PC-3 (cell line): ENCODE data around the gene RIMS4. TPM values are rescaled to one million over a fixed set of nuclear protein-coding genes. Genes with fewer than 3 reads are reported as not detected.

Experiments used
- ATAC-seq: fragments of 200-7000 bp; cut with Tn5 transposase; 2 replicates; pipeline ENCODE4 v1.9.1; 2020; ENCODE audit warnings: mild to moderate bottlenecking, moderate library complexity
- BruUV-seq: library from RNA; stranded (reverse); fragments of 400-500 nt; replicated peaks from 2 replicates; lab custom pipeline; 2021; lab: Mats Ljungman, UMichigan
- CTCF ChIA-PET: fragments of 300-600 bp; sonication (Branson Sonifier 250); formaldehyde crosslinking; loops from one replicate; lab custom pipeline; 2022; ENCODE audit warnings: antibody characterized with exemption; lab: Charles Lee
- POLR2A ChIA-PET: fragments of 300-600 bp; sonication (Branson Sonifier 250); formaldehyde crosslinking; loops from one replicate; lab custom pipeline; 2022; ENCODE audit warnings: antibody characterized with exemption; ENCODE audit not compliant: unreplicated experiment; lab: Charles Lee
- DNase-seq: peaks from one replicate; pipeline ENCODE4 v3.0.0-alpha.2; 2015
- H2AFZ ChIP-seq: fragments of 300-600 bp; sonication (generic); 2 replicates; pipeline ENCODE4 v1.6.0; 2016; ENCODE audit warnings: antibody characterized with exemption, low read length
- H3F3A ChIP-seq: fragments of 300-600 bp; sonication (generic); one replicate; pipeline ENCODE4 v1.6.0; 2017; ENCODE audit warnings: antibody characterized with exemption, low read length, control low read depth, mild to moderate bottlenecking; ENCODE audit not compliant: unreplicated experiment
- H3K27ac ChIP-seq: fragments of 300-600 bp; sonication (generic); 2 replicates; pipeline ENCODE4 v1.5.1; 2016; ENCODE audit warnings: mild to moderate bottlenecking, low read length
- H3K27me3 ChIP-seq: fragments of 300-600 bp; sonication (generic); 2 replicates; pipeline ENCODE4 v1.6.1; 2016; ENCODE audit warnings: low read length, mixed read lengths
- H3K36me3 ChIP-seq: fragments of 300-600 bp; sonication (generic); 2 replicates; pipeline ENCODE4 v1.6.1; 2016; ENCODE audit warnings: low read depth, mixed run types, low read length, mixed read lengths
- H3K4me1 ChIP-seq: fragments of 300-600 bp; sonication (generic); 2 replicates; pipeline ENCODE4 v1.5.1; 2016; ENCODE audit warnings: low read length; ENCODE audit not compliant: insufficient read depth
- H3K4me2 ChIP-seq: fragments of 300-600 bp; sonication (generic); 2 replicates; pipeline ENCODE4 v1.6.0; 2016; ENCODE audit warnings: low read length
- H3K4me3 ChIP-seq: fragments of 300-600 bp; sonication (generic); 2 replicates; pipeline ENCODE4 v1.5.1; 2016; ENCODE audit warnings: mild to moderate bottlenecking, low read length, mixed read lengths
- H3K79me2 ChIP-seq: fragments of 300-600 bp; sonication (generic); 2 replicates; pipeline ENCODE4 v1.6.1; 2017; ENCODE audit warnings: low read length, mixed read lengths
- H3K9ac ChIP-seq: fragments of 300-600 bp; sonication (generic); 2 replicates; pipeline ENCODE4 v1.6.0; 2016; ENCODE audit warnings: mild to moderate bottlenecking, low read length
- H3K9me2 ChIP-seq: fragments of 300-600 bp; sonication (generic); replicated peaks from 2 replicates; pipeline ENCODE4 v1.6.1; 2016; ENCODE audit warnings: mixed run types, low read length, mixed read lengths
- H3K9me3 ChIP-seq: fragments of 300-600 bp; sonication (generic); 2 replicates; pipeline ENCODE4 v1.6.1; 2016; ENCODE audit warnings: low read length, mixed read lengths
- H4K20me1 ChIP-seq: fragments of 300-600 bp; sonication (generic); 2 replicates; pipeline ENCODE4 v1.6.1; 2016; ENCODE audit warnings: low read length, mixed read lengths
- EZH2 ChIP-seq: fragments of 300-600 bp; sonication (generic); IDR thresholded peaks from one replicate; pipeline ENCODE4 v1.6.1; 2017; ENCODE audit warnings: antibody characterized with exemption, mild to moderate bottlenecking, low read length; ENCODE audit not compliant: unreplicated experiment
- EZH2phosphoT487 ChIP-seq: fragments of 300-600 bp; sonication (generic); IDR thresholded peaks from 2 replicates; pipeline ENCODE4 v1.6.1; 2018; ENCODE audit warnings: mild to moderate bottlenecking, antibody characterized with exemption, low read length, borderline replicate concordance
- intact Hi-C: fragments of 100-400 bp; cut with micrococcal nuclease; formaldehyde crosslinking; loops from 2 replicates; pipeline ENCODE4 v1.9.0; 2023
- total RNA-seq: library from RNA; depleted of rRNA; stranded (reverse); fragments of >200 nt; gene quantifications from 2 replicates; pipeline ENCODE4 v1.2.3, GENCODE V29; 2014
- TF ChIP-seq, protein P1 (sequence below): fragments of 300-600 bp; sonication (generic); conservative IDR thresholded peaks from 2 replicates; pipeline ENCODE4 v1.5.1; 2017; ENCODE audit warnings: antibody characterized with exemption, low read depth, mild to moderate bottlenecking, low read length

The RIMS4 gene
- total RNA-seq, 1 experiment from 2014 or later = 0.04 TPM

DNA sequence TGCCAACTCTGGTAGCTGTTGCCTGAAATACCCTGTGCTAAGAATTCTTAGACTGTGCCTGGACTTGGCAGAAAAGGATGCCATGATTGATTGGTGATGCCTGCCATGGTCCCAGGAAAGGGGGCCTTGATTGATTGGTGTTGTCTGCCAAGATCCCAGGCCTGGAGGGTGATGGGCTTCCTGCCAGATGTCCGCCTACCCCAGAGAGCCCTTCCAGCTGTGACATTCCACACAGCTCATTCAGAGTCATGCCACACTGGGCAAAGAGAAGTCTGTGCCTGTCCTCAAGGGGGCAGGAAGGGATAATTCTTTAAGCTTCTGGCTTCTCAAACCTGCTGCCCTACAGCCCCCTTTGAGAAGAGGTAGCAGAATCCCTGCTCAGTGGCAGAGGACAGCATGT, 24.6 kb downstream of the RIMS4 start:
- H2AFZ ChIP-seq = no peak overlapping the region
- ChIA-PET CTCF (interaction anchor here (0.6 kb wide), 1 partner anchor 91 kb away, joined by 3 read pairs; no protein-coding TSS in a partner anchor), POLR2A (no interaction called here)
- peak; percentile 34 for DNase-seq
- intact Hi-C loops = no loop called here
- peaks cover 53% of the 10 kb centered on the region for H3K27me3 ChIP-seq
- no peaks in the 10 kb centered on the region for H3F3A ChIP-seq
- no peaks in the 10 kb centered on the region for H3K4me1 ChIP-seq
- no peaks in the 10 kb centered on the region for H3K79me2 ChIP-seq
- TF ChIP-seq EZH2 (no peak), EZH2phosphoT487 (no peak)
- TF ChIP-seq, protein P1, sequence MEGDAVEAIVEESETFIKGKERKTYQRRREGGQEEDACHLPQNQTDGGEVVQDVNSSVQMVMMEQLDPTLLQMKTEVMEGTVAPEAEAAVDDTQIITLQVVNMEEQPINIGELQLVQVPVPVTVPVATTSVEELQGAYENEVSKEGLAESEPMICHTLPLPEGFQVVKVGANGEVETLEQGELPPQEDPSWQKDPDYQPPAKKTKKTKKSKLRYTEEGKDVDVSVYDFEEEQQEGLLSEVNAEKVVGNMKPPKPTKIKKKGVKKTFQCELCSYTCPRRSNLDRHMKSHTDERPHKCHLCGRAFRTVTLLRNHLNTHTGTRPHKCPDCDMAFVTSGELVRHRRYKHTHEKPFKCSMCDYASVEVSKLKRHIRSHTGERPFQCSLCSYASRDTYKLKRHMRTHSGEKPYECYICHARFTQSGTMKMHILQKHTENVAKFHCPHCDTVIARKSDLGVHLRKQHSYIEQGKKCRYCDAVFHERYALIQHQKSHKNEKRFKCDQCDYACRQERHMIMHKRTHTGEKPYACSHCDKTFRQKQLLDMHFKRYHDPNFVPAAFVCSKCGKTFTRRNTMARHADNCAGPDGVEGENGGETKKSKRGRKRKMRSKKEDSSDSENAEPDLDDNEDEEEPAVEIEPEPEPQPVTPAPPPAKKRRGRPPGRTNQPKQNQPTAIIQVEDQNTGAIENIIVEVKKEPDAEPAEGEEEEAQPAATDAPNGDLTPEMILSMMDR = peak; percentile 34
- no peak overlapping the region for H3K4me3 ChIP-seq
- H4K20me1 ChIP-seq = no peaks in the 10 kb centered on the region
- BruUV-seq = no TSS peak
- no peak overlapping the region for H3K9ac ChIP-seq
- H3K9me2 ChIP-seq = no peaks in the 10 kb centered on the region
- no peak overlapping the region for H3K4me2 ChIP-seq
- H3K36me3 ChIP-seq = no peaks in the 10 kb centered on the region
- no peak overlapping the region for H3K27ac ChIP-seq
- no peaks in the 10 kb centered on the region for H3K9me3 ChIP-seq
- ATAC-seq = no peak

DNA sequence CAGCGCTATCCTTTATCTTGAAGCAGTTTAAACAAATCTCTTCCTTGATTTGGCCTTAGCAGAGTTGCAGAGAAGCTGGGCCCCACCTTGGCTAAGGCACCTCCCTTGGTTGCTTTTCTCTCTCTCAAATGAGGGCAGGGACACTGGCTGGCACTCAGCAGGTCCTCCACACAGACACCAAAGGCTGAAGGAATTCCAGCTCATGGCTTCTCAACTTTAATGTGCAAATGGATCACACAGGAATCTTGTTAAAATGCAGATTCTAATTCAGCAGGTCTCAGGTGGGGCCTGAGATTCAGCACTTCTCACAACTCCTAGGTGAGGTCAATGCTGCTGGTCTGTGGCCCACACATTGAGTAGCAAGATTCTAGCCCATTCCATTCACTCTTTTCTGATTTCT, 25.7 kb downstream of the RIMS4 start:
- Histone ChIP-seq H3K36me3 (no peaks in the 10 kb centered on the region), H4K20me1 (no peaks in the 10 kb centered on the region), H2AFZ (no peak overlapping the region), H3K4me1 (no peaks in the 10 kb centered on the region), H3F3A (no peaks in the 10 kb centered on the region), H3K4me3 (no peak overlapping the region), H3K27me3 (peaks cover 43% of the 10 kb centered on the region), H3K4me2 (no peak overlapping the region), H3K9ac (no peak overlapping the region), H3K27ac (no peak overlapping the region), H3K9me2 (no peaks in the 10 kb centered on the region), H3K79me2 (no peaks in the 10 kb centered on the region), H3K9me3 (no peaks in the 10 kb centered on the region)
- no TSS peak for BruUV-seq
- DNase-seq (no peak), ATAC-seq (no peak)
- ChIA-PET POLR2A (no interaction called here), CTCF (interaction anchor here (0.6 kb wide), 1 partner anchor 577 kb away, joined by 3 read pairs; no protein-coding TSS in a partner anchor)
- intact Hi-C loops = no loop called here
- TF ChIP-seq, protein P1 = no peak
- TF ChIP-seq EZH2 = no peak
- TF ChIP-seq EZH2phosphoT487 = no peak

DNA sequence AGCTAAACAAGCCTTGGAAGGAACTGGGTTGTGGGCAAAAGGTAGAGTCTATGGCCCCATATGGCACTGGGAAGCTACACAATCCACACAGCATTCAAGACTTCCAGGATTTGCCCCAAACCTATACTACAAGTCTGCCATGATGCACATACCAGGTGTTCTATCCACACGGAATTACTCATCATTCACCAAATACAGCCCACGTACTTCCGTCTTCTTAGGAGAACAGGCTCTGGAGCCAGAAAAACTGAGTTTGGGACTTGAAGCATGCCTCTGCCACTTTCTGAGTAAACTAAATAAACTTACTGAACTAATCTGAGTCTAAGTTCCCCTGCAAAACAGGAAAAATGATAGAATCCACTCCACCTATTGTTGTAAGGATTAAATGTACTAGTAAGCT, 28.6 kb downstream of the RIMS4 start:
- Histone ChIP-seq H3K9me3 (no peaks in the 10 kb centered on the region), H3K4me2 (no peak overlapping the region), H3K79me2 (no peaks in the 10 kb centered on the region), H3K9me2 (no peaks in the 10 kb centered on the region), H3K27me3 (peaks cover 15% of the 10 kb centered on the region; the same call in 1 of the 2 replicates), H3K4me1 (no peaks in the 10 kb centered on the region), H3K9ac (no peak overlapping the region), H3K36me3 (no peaks in the 10 kb centered on the region), H3F3A (no peaks in the 10 kb centered on the region), H3K27ac (no peak overlapping the region), H4K20me1 (no peaks in the 10 kb centered on the region), H3K4me3 (no peak overlapping the region), H2AFZ (no peak overlapping the region)
- no TSS peak for BruUV-seq
- intact Hi-C loops = no loop called here
- POLR2A ChIA-PET = no interaction called here
- TF ChIP-seq EZH2 (no peak), EZH2phosphoT487 (no peak)
- TF ChIP-seq, protein P1 = no peak
- CTCF ChIA-PET = no interaction called here
- ATAC-seq (no peak), DNase-seq (peak; percentile 11)
